HepG2 (cell line): ENCODE results near the gene ANKRD35. TPM values are rescaled to one million over a fixed set of nuclear protein-coding genes. Genes with fewer than 3 reads are reported as not detected.

Source experiments
- AGO1 ChIP-seq: fragments of 200-400 bp; formaldehyde crosslinking; IDR thresholded peaks from 2 replicates; pipeline ENCODE4 v1.6.1; 2017; ENCODE audit warnings: mild to moderate bottlenecking, low read depth, low read length, moderate library complexity; ENCODE audit not compliant: poor library complexity, severe bottlenecking
- ATF3 ChIP-seq: sonication (generic); formaldehyde crosslinking; IDR thresholded peaks from 2 replicates; pipeline ENCODE4 v1.4.0; 2020; ENCODE audit warnings: missing genetic modification reagents
- DZIP1 ChIP-seq: sonication (generic); formaldehyde crosslinking; IDR thresholded peaks from 2 replicates; pipeline ENCODE4 v1.5.0; 2020; ENCODE audit warnings: mild to moderate bottlenecking, missing genetic modification reagents
- GTF2F1 ChIP-seq: fragments of 150-350 bp; IDR thresholded peaks from 2 replicates; pipeline ENCODE4 v1.6.1; 2014; ENCODE audit warnings: low read length
- HIC2 ChIP-seq: sonication (generic); formaldehyde crosslinking; IDR thresholded peaks from 2 replicates; pipeline ENCODE4 v1.9.0; 2022; ENCODE audit warnings: low read depth, missing genetic modification reagents
- KAT7 ChIP-seq: IDR thresholded peaks from 2 replicates; pipeline ENCODE4 v1.6.1; 2018; ENCODE audit warnings: borderline replicate concordance, missing compliant biosample characterization
- NFYC ChIP-seq: IDR thresholded peaks from 2 replicates; pipeline ENCODE4 v1.6.1; 2016; ENCODE audit warnings: missing genetic modification reagents, missing compliant biosample characterization
- POLR2A ChIP-seq, 2 experiments: IDR thresholded peaks; 2 replicates each; pipeline ENCODE4 v1.6.1; 2011; ENCODE audit warnings: low read depth in 2 of 2, low read length in 2 of 2, mild to moderate bottlenecking in 1 of 2, moderate library complexity in 1 of 2; ENCODE audit not compliant: insufficient read depth in 1 of 2
- SNRNP70 ChIP-seq: fragments of 200-400 bp; formaldehyde crosslinking; IDR thresholded peaks from 2 replicates; pipeline ENCODE4 v1.6.1; 2017; ENCODE audit warnings: mild to moderate bottlenecking, low read depth, low read length, moderate library complexity
- SRY ChIP-seq: sonication (generic); formaldehyde crosslinking; IDR thresholded peaks from 2 replicates; pipeline ENCODE4 v1.8.0; 2022; ENCODE audit warnings: mild to moderate bottlenecking, missing genetic modification reagents
- WIZ ChIP-seq: sonication (generic); formaldehyde crosslinking; IDR thresholded peaks from 2 replicates; pipeline ENCODE4 v1.5.1; 2020; ENCODE audit warnings: mild to moderate bottlenecking, missing genetic modification reagents
- ZNF296 ChIP-seq: sonication (generic); formaldehyde crosslinking; conservative IDR thresholded peaks from 2 replicates; pipeline ENCODE4 v1.5.0; 2020; ENCODE audit warnings: mild to moderate bottlenecking, missing genetic modification reagents
- ZNF362 ChIP-seq: sonication (generic); formaldehyde crosslinking; IDR thresholded peaks from 2 replicates; pipeline ENCODE4 v1.4.0; 2020; ENCODE audit warnings: missing genetic modification reagents, mild to moderate bottlenecking, borderline replicate concordance
- ZNF574 ChIP-seq: sonication (generic); formaldehyde crosslinking; IDR thresholded peaks from 2 replicates; pipeline ENCODE4 v1.4.0; 2020; ENCODE audit warnings: missing genetic modification reagents
- ZNF710 ChIP-seq: sonication (generic); formaldehyde crosslinking; IDR thresholded peaks from 2 replicates; pipeline ENCODE4 v1.5.0; 2020; ENCODE audit warnings: mild to moderate bottlenecking, missing genetic modification reagents, borderline replicate concordance
- polyA plus RNA-seq, 8 experiments: library from polyadenylated mRNA; depleted of rRNA in 3 of 8; stranded (reverse) in 7 of 8; unstranded in 1 of 8; fragments of >200 nt; fragmentation: Illumina TruSeq in 4 of 8; extraction: Trizol in 4 of 8; gene quantifications; 2 replicates each; pipeline versions ENCODE4 v1.2.1 to v1.2.3, GENCODE V29; 2011 to 2016; ENCODE audit warnings: low read depth in 4 of 8, missing spikeins in 1 of 8, mixed read lengths in 1 of 8; ENCODE audit not compliant: insufficient read depth in 1 of 8
- total RNA-seq, 5 experiments: library from RNA; depleted of rRNA; stranded (reverse); fragments of >200 nt; fragmentation: Illumina TruSeq; extraction: Trizol; gene quantifications; 2 replicates each; pipeline ENCODE4 v1.2.3, GENCODE V29; 2016; ENCODE audit warnings: low read depth in 1 of 5

The ANKRD35 gene
- total and polyA plus RNA-seq, 2 of the 13 experiments (the other 11 are each of a cell fraction or from before 2014, with no cell fraction given): 0.02 TPM; not detected in 1

GRCh38 chr1:145918144-145918991, 32.7 kb upstream of the ANKRD35 start, which contains the start of gene PEX11B (continued):
- TF ChIP-seq ZNF362 (no peak), ZNF710 (CRISPR knock-in tag) (no peak; the same call in 1 of the 2 replicates), GTF2F1 (no peak), ZNF296 (CRISPR knock-in tag) (no peak), HIC2 (CRISPR knock-in tag) (no peak), SRY (CRISPR knock-in tag) (no peak), SNRNP70 (no peak), KAT7 (CRISPR knock-in tag) (peak; percentile 44; the same call in 1 of the 2 replicates), DZIP1 (CRISPR knock-in tag) (no peak; the same call in 1 of the 2 replicates), ATF3 (CRISPR knock-in tag) (no peak), POLR2A (IDR thresholded peaks at IDR 0.05; ENCODE audit: insufficient read depth in 1 of 2, low read depth in 2 of 2, low read length in 2 of 2) (peak; percentile 25 to 68; a peak in 2 of 4 replicates), WIZ (CRISPR knock-in tag) (no peak), NFYC (CRISPR knock-in tag) (no peak), ZNF574 (peak; percentile 31; the same call in 1 of the 2 replicates), AGO1 (peak; percentile 11)
